T-helper 1 cell (primary cell): ENCODE measurements around the gene MTFR1L.

Experiments used
- DNase-seq, 5 donors: peaks; one replicate each; pipeline ENCODE4 v3.0.0-alpha.2; 2012 to 2020

MTFR1L gene

GRCh38 chr1:25864434-25864833 is 44.7 kb downstream of the MTFR1L start:
- no peak for DNase-seq

- no peak for DNase-seq
Measured at GRCh38 chr1:25866288-25866687, 46.5 kb downstream of the MTFR1L start.

- DNase-seq, result no peak
Measured at GRCh38 chr1:25867210-25867991, 47.6 kb downstream of the MTFR1L start.

- DNase-seq, result no peak
Measured at GRCh38 chr1:25869909-25870606, 50.3 kb downstream of the MTFR1L start.

- no peak for DNase-seq
Measured at GRCh38 chr1:25870614-25871013, 50.9 kb downstream of the MTFR1L start.

- DNase-seq, result no peak
Measured at GRCh38 chr1:25871086-25871703, 51.4 kb downstream of the MTFR1L start.

GRCh38 chr1:25871704-25872494 is 52.1 kb downstream of the MTFR1L start:
- no peak for DNase-seq

- no peak for DNase-seq
Measured at GRCh38 chr1:25872713-25873112, 53.0 kb downstream of the MTFR1L start.

- DNase-seq, result no peak
Measured at GRCh38 chr1:25873120-25873519, 53.4 kb downstream of the MTFR1L start.

GRCh38 chr1:25874209-25874608 is 54.5 kb downstream of the MTFR1L start:
- DNase-seq, result no peak

- DNase-seq, result no peak
Measured at GRCh38 chr1:25874635-25875153, 54.9 kb downstream of the MTFR1L start.

- peak; percentile 32 to 60 (median 43) for DNase-seq
Measured at GRCh38 chr1:25875154-25875855, 55.6 kb downstream of the MTFR1L start, which contains the start of gene PAQR7. Gene PAQR7 (minus strand): TSS chr1:25875708. CDS start chr1:25863839, 11,869 bp downstream.

- DNase-seq, result no peak
Measured at GRCh38 chr1:25875856-25876692, 56.3 kb downstream of the MTFR1L start.

- DNase-seq, result no peak
Measured at GRCh38 chr1:25876693-25877077, 56.9 kb downstream of the MTFR1L start.

- no peak for DNase-seq
Measured at GRCh38 chr1:25877155-25877554, 57.4 kb downstream of the MTFR1L start.

GRCh38 chr1:25878690-25879089 is 58.9 kb downstream of the MTFR1L start:
- no peak for DNase-seq

GRCh38 chr1:25879675-25880074 is 59.9 kb downstream of the MTFR1L start:
- DNase-seq, result no peak

- DNase-seq, result no peak
Measured at GRCh38 chr1:25880518-25880917, 60.8 kb downstream of the MTFR1L start.

- DNase-seq, result no peak
Measured at GRCh38 chr1:25881266-25881665, 61.5 kb downstream of the MTFR1L start.
